NCI-H128 (cell line): ENCODE results near the gene GAB2.
"Not testable (repeated sequence)": the region's sequence is repeated elsewhere in the genome, so short reads cannot be mapped to it uniquely, and the experiment has no call there.

Experiments
- DNase-seq: peaks from one replicate; lab custom pipeline; 2025; ENCODE audit not compliant: unreplicated experiment; lab: John Stamatoyannopoulos, UW

Gene GAB2

DNA sequence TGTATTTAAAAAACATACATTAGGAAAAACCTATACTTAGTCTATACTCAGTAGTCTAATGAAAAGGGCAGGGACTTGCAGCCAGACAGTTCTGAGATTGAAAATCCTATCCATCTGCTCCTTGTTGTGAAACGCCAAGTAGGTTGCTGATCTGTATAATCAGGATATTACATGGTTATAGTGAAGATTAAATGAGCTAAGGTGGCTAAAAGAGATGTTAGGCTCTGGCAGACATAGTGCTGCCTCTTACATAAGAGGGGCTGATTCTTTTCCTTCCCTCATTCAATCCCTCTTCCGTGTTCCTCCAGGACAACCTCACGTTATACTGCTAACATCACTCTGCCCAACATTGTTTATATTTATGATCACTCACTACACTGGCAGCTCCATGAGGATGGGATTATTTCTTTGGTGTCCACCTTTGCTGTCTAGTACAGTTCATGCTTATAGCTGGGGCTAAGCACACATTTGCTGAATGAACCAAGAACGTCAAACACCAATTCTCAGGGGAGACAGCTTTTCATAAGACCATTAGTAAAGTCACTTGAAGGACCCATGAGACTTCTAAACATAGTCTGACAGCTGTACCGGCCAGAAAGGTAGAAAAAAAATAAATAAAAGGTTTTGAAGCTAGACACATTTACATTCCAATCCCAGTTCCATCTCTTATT is 46.3 kb downstream of the GAB2 start:
- peak; percentile 83 for DNase-seq

DNA sequence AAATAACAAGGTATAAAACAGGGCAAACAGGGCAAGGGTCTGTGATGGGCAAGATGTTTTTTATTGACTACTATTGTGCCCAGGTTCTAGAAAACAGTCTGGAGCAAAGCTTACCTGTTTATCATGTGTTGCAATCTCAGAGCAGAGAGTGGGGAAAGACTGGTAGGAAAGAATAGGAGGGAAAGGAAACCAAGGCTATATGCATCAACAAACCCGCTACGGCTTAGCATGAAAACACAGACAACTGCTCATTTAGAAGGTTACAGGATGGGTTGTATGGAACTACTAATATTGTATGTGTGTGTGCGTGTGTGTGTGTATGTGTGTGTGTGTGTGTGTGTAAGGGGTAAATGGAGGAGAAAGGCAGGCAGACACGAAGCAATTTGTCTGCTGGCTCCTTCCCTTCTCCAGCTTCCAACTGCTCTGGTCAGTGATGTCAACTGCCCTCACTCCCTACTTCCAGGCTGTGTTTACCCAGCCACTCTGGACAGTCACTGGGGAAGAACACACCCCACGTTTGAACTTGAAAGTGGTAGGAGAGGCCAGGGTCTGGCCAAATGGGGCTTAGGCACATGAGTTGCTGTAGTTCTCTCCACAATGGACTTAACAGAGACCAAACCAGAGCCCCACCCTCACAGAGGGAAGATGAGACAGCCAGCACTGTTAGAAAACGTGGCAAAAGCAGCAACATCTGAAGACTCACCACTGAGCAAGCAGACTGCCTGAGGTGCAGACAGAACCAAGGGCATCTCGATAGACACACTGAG is 47.0 kb downstream of the GAB2 start:
- DNase-seq: no peak

DNA sequence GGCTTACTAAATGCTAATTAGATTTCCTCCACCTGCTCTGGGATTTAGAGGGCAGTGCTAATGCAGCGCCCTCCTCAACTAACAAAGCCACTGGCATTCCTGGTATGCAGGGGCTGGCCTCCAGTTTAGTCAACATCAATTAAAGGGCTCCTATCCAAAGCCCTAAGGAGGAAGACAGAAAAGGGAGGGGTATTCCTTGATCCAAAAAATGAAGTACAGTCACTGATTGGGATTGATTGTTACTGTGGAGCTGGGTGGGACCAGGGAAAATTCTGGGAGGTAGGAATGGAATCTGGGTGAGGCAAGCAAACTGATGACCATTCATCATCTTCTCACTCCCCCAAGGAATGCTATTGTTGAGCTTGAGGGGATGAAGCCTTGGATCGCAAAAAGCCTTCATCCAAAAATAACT is 52.2 kb downstream of the GAB2 start:
- DNase-seq: no peak

DNA sequence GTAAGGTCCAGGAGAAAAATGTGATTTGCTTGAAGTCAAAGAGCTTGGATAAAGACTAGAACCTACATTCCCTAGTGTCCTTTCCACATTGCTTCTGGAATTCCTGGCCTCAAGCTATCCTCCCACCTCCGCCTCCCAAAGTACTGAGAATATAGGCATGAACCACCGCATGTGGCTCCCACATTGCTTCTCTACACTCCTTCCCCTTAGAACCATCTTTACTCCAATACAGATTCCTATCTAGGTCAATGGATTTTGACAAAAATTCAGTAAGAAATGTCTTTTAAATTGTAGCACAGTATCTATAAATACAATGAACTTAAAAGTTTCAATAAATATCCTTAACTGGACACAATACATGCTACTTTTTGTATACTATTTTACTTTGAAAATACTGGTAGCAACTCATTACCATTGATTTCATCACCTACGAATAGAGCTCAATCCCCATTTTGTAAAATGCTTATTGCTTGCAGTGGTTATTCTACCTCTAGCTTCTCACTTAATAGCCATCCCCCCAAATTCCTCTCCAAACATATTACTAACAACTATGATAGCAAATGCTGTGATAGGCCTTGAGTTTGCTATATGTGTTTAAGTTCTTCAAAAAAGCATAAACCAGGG is 53.4 kb downstream of the GAB2 start:
- DNase-seq: no peak

DNA sequence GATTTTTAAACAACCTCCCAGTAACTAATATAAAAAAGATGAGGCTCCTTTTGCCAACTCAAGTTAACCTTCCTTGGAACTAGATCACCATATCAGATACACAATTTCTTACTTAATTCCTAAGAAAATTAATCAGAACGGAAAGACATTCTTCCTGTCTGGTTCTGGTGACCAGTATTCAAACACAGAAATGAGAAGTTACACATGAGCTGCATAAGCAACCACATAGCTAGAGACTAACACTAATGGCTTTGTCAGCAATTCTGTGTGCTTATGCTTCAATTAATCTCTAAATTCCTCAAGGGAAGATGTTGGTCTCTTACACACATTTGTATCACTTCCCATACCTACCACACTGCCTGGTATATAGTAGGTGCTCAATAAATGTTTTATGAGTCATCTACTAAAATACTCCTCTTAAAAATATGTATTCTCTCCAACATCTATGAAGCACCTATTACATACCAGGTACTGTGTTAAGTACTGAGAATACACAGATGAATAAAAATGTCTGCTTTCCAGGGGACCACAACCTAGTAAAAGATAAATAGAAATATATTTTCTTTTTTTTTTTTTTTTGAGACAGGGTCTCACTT is 54.5 kb downstream of the GAB2 start:
- DNase-seq: no peak

DNA sequence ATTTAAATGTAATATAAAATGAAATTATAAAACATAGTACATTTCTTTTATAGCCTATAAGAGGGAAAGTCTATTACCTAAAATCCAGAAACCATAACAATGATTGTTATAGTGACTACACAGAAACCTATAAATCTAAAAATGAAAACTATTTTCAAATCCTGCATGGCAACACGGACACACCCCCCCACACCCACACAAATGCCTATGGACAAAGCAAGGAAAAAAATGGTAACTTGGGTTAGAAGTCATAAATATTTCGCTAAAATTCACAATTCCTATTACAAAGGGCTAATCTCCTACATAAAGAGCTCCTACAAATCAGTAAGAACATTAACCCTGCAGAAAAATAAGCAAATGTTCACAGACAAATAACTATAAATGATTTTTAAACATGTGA is 56.4 kb downstream of the GAB2 start:
- DNase-seq: no peak

DNA sequence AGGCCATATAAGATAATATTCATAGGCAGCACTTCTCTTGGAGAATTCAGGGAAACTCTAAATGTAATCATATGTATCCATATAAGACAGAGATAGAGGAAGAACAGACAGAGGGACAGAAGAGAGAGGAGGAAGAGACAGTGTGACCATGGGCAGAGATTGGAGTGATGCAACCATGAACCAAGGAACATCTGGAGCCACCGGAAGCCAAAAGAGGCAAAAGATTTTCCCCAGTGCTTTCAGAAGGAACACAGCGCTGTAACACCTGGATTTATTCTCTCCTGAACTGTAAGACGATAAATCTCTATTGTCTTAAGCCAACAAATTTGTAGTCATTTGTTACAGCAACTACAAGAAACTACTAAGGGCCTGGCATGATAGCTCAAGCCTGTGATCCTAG is 57.7 kb downstream of the GAB2 start:
- DNase-seq: no peak

DNA sequence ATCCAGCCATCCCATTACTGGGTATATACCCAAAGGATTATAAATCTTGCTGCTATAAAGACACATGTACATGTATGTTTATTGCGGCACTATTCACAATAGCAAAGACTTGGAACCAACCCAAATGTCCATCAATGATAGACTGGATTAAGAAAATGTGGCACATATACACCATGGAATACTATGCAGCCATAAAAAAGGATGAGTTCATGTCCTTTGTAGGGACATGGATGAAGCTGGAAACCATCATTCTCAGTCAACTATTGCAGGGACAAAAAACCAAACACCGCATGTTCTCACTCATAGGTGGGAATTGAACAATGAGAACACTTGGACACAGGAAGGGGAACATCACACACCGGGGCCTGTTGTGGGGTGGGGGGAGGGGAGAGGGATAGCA is 59.7 kb downstream of the GAB2 start:
- DNase-seq: not testable (repeated sequence)

DNA sequence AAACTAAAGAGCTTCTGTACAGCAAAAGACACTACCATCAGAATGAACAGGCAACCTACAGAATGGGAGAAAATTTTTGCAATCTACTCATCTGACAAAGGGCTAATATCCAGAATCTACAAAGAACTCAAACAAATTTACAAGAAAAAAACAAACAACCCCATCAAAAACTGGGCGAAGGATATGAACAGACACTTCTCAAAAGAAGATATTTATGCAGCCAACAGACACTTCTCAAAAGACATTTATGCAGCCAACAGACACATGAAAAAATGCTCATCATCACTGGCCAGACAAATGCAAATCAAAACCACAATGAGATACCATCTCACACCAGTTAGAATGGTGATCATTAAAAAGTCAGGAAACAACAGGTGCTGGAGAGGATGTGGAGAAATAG is 60.2 kb downstream of the GAB2 start:
- DNase-seq: not testable (repeated sequence)

DNA sequence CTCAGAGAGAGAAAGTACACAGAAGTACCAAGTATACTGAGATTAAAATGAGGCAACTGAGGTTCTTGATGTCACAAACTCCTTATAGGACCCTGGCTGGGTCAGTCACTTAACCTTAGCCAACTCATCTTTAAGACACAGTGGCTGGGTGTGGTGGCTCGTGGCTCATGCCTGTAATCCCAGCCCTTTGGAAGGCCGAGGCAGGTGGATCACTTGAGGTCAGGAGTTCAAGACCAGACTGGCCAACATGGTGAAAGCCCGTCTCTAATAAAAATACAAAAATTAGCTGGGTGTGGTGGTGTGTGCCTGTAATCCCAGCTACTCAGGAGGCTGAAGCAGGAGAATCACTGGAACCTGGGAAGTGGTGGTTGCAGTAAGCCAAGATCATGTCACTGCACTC is 61.9 kb downstream of the GAB2 start:
- not testable (repeated sequence) for DNase-seq

DNA sequence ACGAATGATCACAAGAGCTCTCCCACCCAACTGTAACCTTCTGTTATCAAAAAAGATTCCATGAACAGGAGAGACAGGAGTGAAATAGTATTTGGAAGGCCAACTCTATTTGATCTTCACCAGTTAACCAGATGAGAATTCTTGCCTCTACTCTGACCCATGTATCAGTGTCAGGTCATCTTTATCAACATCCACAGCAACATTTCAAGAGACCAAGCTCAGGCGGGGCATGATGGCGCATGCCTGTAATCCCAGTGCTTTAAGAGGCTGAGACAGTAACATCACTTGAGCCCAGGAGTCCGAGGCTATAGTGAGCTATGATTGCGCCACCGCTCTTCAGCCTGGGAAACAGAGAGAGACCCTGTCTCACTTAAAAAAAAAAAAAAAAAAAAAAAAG is 62.3 kb downstream of the GAB2 start:
- peak; percentile 25 for DNase-seq

DNA sequence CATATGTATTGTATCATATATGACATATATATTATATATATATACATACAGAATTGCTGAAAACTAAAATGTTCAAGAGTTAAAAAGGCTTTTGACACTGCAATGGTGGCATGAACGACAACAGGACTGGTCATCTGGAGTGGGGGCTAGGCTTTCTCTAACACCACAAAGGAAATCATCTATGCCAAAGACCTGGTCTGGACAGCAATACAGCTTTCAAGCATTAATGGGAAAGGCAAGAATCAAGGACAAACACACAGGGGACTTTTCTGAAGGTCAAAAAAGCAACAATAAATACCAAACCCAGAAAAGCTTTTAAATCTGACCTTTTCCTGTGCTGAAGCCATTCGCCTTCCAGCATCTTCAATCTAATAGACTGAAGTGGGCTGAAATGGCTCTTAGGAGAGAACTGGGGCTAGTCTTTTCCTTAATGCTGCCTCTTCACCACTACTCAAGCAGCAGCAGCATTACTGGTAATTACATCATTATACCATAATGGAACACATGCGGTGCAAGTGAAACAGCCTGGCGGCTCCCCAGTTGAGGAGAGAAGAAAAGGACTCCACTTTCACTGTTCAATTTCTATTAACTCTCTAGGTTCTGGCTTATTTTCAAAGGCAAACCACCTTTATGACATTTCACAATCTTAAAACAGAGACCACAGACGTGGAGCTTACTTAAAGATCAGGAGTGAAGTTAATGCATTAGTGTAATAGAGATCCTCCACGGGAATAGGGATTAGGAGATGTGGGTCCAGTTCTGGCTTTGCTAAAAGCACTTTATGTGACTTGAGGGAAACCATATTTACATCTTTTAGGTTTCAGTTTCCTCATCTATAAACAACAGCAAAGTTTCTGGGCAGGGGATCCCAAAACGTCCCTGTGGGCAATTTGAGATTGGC is 63.0 kb downstream of the GAB2 start:
- DNase-seq: peak; percentile 96

DNA sequence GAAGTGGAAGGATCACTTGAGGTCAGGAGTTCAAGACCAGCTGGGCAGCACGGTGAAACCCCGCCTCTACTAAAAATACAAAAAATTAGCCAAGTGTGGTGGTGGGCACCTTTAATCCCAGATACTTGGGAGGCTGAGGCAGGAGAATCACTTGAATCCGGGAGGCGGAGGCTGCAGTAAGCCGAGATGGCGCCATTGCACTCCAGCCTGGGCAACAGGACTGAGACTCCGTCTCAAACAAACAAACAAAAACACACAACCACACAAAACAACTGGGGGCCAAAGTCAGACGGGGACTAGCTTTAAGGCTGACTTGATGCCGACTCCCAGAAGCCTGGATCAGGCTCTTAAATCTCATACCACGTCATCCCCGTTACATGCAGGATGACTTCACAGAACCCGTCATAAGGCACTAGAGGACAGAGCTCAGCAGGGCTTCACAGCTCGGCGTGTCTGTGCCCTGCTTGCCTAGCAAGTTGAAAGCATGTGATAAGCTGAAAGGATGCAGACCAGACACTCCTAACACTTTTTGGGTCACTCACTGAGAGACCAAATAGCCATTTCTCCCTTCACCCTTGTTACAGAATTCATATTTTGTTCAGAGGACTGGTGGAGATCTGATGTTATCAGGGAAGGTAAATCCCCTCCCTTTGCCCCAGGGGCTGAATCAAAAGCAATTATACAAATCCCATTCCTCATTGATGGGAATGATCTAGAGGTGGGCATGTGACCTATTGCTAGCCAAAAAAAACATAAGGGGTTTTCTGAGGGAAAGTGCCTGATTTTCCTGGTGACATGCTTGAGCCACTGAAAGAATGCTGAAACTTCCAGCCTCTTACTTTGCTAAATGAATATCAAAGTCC is 65.4 kb downstream of the GAB2 start:
- no peak for DNase-seq

DNA sequence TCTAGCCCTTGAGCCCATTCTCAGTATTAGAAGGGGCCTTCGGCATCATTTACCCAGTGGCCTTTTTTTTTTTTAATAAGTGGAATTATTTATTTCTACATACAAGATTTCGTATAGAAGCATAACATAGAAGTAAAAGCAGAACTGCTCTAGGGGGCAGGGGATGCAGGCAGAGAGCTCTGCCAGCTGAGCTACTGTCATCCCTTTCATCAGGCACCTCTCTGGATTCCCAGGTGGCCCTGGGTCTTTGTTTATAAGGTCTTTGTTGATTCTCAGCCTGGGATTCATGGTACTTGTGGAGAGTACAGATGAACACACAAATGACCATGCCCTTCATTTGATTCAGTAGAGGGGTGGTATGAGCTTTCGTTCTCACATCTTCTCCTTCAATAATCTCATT is 66.4 kb downstream of the GAB2 start:
- peak; percentile 32 for DNase-seq

DNA sequence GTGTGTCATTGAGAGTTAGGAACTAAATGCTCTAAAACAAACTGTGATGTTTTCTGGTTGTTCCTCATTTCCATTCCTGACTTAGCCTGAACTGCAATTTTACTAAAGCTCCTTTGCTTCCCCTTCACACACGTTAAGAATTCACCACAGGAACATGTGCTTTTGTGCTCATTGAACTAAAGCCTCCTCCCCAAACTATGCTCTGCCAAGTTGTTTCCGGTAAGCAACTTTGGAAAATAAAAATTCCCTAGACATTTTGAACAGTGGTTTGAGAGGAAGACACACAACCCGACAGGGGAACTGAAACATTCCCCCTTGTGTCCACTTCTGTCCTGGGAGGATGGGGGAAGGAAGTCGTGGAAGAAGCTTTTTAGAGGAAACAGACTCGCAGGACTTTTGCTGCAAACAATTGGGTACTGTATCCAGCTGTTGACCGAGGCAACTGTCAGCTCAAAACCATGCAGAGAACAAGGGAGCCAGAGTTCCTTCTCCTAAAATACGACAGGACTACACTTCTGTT is 66.9 kb downstream of the GAB2 start:
- DNase-seq: no peak

DNA sequence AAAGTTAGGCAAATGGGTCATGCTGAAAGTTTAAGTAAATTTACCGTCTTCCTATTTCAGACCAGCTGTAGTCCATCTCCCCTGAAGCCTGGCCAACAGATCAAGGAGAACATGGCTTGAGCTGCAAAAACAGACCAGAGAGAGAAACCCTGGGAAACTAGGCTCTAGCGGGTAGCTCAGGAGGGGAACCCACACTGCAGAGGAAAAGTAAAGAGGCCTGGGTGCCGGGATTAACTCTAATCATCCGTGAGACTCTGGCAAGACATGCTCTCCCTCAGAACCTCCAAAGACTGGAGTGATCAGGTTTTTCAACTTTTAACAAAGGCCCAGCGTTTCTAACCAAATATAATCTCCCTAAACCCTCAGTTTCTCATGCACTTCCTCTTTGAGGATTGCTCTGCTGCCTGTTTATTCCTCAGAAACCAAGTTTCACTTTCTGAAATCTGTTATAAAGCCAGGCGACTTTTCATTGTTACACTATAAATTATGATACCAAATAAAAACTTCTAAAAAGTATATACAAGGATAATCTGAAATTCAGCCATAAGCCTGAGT is 67.5 kb downstream of the GAB2 start:
- no peak for DNase-seq

DNA sequence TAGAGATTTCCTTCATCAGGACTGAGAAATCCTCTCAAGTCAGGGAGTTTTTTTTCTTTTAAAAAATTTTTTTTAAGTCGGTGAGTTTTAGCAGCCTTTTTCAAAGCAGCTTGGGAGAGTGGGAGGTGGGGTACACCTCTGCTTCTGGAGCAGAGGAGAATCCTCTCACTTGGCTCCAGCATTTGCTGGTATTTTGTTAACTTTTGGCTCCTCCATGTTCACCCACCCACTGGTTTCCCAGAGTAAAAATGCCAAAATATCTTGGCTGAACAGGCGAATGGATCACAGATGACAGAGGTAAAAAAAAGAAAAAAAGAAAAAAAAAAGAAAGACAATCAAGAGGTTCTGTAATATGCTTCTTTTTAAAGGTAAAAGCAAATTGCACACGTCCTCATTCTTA is 68.0 kb downstream of the GAB2 start:
- no peak for DNase-seq

DNA sequence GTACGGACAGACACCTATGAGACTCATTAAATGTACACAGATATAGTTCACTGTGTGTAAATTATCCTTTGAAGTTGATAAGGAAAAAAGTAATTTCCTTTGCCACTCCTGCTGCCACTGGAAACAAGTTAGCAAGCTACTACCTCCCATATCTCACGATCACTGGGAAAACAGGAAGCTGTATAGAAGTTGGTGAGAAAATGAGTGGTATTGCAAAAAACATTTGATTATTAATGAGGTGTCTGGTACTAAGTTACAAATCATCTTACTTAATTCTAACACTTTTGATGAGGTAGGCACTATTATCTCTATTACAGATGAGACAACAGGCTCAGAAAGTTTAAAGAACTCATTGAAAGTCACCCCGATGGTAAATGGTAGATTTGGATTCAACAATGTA is 68.5 kb downstream of the GAB2 start:
- no peak for DNase-seq

DNA sequence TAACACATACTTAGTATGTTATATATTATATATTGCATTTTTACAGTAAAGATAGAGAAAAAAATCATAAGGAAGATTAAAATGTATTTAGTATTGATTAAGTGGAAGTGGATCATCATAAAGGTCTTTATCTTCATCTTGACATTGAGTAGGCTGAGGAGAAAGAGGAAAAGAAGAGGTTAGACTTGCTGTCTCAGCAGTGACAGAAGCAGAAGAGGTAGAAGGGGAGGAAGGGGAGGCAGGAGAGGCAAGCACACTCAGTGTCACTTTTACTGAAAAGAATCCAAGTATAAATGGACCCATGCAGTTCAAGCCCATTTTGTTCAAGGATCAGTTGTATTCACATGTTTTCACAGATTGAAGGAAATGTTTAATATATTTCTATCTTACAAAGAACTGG is 69.7 kb downstream of the GAB2 start:
- no peak for DNase-seq
